KMS-11 (cell line): ENCODE measurements around the gene CRMP1.

ENCODE experiments used
- H2AFZ ChIP-seq: fragments of 200-600 bp; sonication (generic); 2 replicates; pipeline ENCODE4 v1.6.1; 2016; ENCODE audit warnings: antibody characterized with exemption, mixed run types, low read depth
- H3K27ac ChIP-seq: fragments of 200-600 bp; sonication (generic); 2 replicates; pipeline ENCODE4 v1.6.1; 2016; ENCODE audit warnings: mild to moderate bottlenecking, mixed run types
- H3K27me3 ChIP-seq: fragments of 200-600 bp; sonication (generic); 2 replicates; pipeline ENCODE4 v1.6.1; 2017; ENCODE audit warnings: mild to moderate bottlenecking, low read depth, mixed run types, moderate library complexity; ENCODE audit not compliant: insufficient read depth
- H3K36me3 ChIP-seq: fragments of 200-600 bp; sonication (generic); 2 replicates; pipeline ENCODE4 v1.6.1; 2017; ENCODE audit warnings: mild to moderate bottlenecking, mixed run types; ENCODE audit not compliant: insufficient read depth
- H3K4me1 ChIP-seq: fragments of 200-600 bp; sonication (generic); 2 replicates; pipeline ENCODE4 v1.6.1; 2016; ENCODE audit warnings: mild to moderate bottlenecking, low read depth, mixed run types; ENCODE audit not compliant: poor library complexity, severe bottlenecking
- H3K4me2 ChIP-seq: fragments of 200-600 bp; sonication (generic); 2 replicates; pipeline ENCODE4 v1.7.0; 2016; ENCODE audit warnings: mild to moderate bottlenecking, mixed run types
- H3K4me3 ChIP-seq: fragments of 200-600 bp; sonication (generic); IDR thresholded peaks from 2 replicates; pipeline ENCODE4 v1.6.1; 2017; ENCODE audit warnings: low read depth, low read length, mixed read lengths; ENCODE audit not compliant: insufficient read depth
- H3K79me2 ChIP-seq: fragments of 200-600 bp; sonication (generic); 2 replicates; pipeline ENCODE4 v1.6.1; 2016; ENCODE audit warnings: low read depth, mixed run types; ENCODE audit not compliant: insufficient read depth
- H3K9ac ChIP-seq: fragments of 200-600 bp; sonication (generic); 2 replicates; pipeline ENCODE4 v1.6.1; 2016; ENCODE audit warnings: mild to moderate bottlenecking, mixed run types
- H4K20me1 ChIP-seq: fragments of 200-600 bp; sonication (generic); 2 replicates; pipeline ENCODE4 v1.6.1; 2016; ENCODE audit warnings: mild to moderate bottlenecking, mixed run types; ENCODE audit not compliant: insufficient read depth
- CTCF ChIP-seq: fragments of 200-600 bp; sonication (generic); conservative IDR thresholded peaks from 2 replicates; pipeline ENCODE4 v1.6.1; 2017; ENCODE audit warnings: low read depth, mild to moderate bottlenecking, antibody characterized with exemption, low read length, moderate library complexity, mixed read lengths

CRMP1 gene

DNA sequence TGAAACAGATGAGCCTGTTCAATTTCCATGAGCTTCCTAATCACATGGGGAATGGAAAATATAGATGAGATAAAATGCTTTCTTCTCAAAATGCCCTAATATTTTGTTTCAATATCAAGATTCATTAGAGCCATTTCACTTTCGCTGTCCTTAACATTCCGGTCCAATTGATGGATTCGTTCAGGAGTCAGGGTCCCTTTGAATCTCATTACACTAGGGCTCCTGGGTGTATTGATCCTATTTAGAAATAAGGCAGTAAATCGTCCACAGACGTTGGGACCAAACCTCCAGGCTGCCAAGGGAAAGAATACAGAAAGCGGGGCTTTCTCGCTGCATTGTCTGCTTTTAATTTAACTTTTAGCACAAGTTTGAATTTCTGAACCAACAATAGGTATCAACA lies 20.6 kb upstream of the CRMP1 start:
- Histone ChIP-seq H3K4me3 (no peak overlapping the region), H3K4me2 (no peak overlapping the region), H3K27me3 (no peaks in the 10 kb centered on the region), H3K27ac (no peak overlapping the region), H3K36me3 (no peaks in the 10 kb centered on the region), H4K20me1 (no peaks in the 10 kb centered on the region), H3K79me2 (no peaks in the 10 kb centered on the region), H3K4me1 (no peaks in the 10 kb centered on the region), H3K9ac (no peak overlapping the region), H2AFZ (no peak overlapping the region)
- TF ChIP-seq CTCF = no peak

GRCh38 chr4:5912614-5913019 lies 19.7 kb upstream of the CRMP1 start:
- Histone ChIP-seq H3K36me3 (no peaks in the 10 kb centered on the region), H3K4me1 (no peaks in the 10 kb centered on the region), H4K20me1 (no peaks in the 10 kb centered on the region), H3K79me2 (no peaks in the 10 kb centered on the region), H3K27ac (no peak overlapping the region), H3K9ac (no peak overlapping the region), H3K4me2 (no peak overlapping the region), H3K4me3 (no peak overlapping the region), H3K27me3 (no peaks in the 10 kb centered on the region), H2AFZ (no peak overlapping the region)
- no peak for TF ChIP-seq CTCF

DNA sequence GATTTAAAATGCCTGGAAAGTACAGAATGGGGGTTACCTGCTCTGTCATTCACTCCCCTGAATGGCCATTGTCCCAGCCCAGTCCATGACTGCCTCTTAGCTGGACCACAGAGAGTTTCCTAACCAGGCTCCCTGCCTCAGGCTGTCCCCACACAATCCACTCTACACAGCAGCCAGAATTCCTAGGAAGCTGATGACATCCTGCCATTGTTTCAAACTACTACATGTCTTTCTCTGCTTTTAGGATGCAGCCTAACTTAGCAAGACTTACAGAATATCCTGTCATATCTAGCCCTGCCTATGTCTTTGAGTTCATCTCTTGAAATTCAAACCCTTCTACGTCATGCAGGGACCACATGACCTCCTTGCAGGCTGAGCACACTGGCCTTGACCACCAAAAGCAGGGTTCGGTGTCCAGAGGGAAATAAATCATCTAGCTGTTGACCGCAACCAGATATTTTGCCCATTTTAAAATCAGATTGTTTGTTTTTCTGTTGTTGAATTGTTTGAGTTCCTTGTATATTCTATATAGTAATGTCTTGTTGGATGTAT lies 16.1 kb upstream of the CRMP1 start:
- Histone ChIP-seq H3K27me3 (no peaks in the 10 kb centered on the region), H3K4me2 (no peak overlapping the region), H3K79me2 (no peaks in the 10 kb centered on the region), H3K36me3 (no peaks in the 10 kb centered on the region), H4K20me1 (no peaks in the 10 kb centered on the region), H2AFZ (no peak overlapping the region), H3K4me1 (no peaks in the 10 kb centered on the region), H3K9ac (no peak overlapping the region), H3K27ac (no peak overlapping the region), H3K4me3 (no peak overlapping the region)
- no peak for TF ChIP-seq CTCF

DNA sequence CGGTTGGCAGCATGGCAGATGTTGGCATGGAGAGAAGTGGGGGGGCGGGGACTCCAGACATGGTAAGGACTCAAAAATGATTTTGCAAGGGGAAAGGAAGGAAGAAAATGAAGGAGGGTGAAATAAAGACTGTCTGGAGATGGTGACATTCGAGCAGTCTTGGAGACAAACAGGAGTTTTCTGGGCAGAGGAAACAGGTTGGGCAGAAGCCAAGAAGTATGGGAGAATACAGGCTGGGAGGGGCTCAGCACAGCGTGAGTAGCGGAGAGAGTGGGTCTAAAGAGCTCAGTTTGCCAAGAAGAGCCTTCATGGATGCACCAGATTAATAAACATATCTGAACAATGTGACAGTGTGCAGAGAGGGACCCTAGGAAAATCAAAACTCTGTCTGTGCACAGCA lies 13.3 kb upstream of the CRMP1 start:
- H2AFZ ChIP-seq = no peak overlapping the region
- H3K36me3 ChIP-seq = no peaks in the 10 kb centered on the region
- H3K79me2 ChIP-seq = no peaks in the 10 kb centered on the region
- no peak overlapping the region for H3K4me3 ChIP-seq
- no peak overlapping the region for H3K27ac ChIP-seq
- no peak overlapping the region for H3K4me2 ChIP-seq
- H3K9ac ChIP-seq = no peak overlapping the region
- TF ChIP-seq CTCF = no peak
- no peaks in the 10 kb centered on the region for H3K27me3 ChIP-seq
- H3K4me1 ChIP-seq = no peaks in the 10 kb centered on the region
- no peaks in the 10 kb centered on the region for H4K20me1 ChIP-seq

DNA sequence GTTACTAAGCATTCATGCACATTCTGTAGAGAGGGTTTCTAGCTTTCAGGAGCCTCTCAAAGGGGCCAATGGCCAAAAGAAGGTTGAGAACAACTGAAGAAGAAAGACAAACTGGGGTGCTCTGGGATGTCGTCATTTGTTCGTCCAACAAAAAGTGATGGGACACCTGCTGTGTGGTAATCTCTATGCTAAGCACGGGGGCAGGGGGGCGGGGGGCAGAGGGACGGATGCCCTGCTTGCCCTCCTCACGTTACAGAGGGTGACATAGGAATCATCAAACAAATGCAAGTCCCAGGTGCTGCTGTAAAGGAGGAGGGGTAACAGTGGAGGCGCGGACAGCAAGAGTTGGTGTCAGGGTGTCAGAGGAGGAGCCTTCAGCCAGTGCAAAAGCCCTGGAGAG lies 12.8 kb upstream of the CRMP1 start:
- Histone ChIP-seq H3K4me3 (no peak overlapping the region), H3K27ac (no peak overlapping the region), H3K4me1 (no peaks in the 10 kb centered on the region), H3K9ac (no peak overlapping the region), H3K36me3 (no peaks in the 10 kb centered on the region), H3K27me3 (no peaks in the 10 kb centered on the region), H3K79me2 (no peaks in the 10 kb centered on the region), H3K4me2 (no peak overlapping the region), H2AFZ (no peak overlapping the region), H4K20me1 (no peaks in the 10 kb centered on the region)
- TF ChIP-seq CTCF = no peak
